HepG2 (cell line): ENCODE results near the gene MFSD11. TPM values are rescaled to one million over a fixed set of nuclear protein-coding genes. Genes with fewer than 3 reads are reported as not detected.
A peak's percentile ranks its signal among the peaks of the same experiment; 100 is the strongest.

Experiments used
- CBX5 ChIP-seq: sonication (generic); formaldehyde crosslinking; IDR thresholded peaks from 2 replicates; pipeline ENCODE4 v1.4.0; 2020; ENCODE audit warnings: missing genetic modification reagents, borderline replicate concordance
- FLYWCH1 ChIP-seq: sonication (generic); formaldehyde crosslinking; IDR thresholded peaks from 2 replicates; pipeline ENCODE4 v1.8.1; 2023; ENCODE audit warnings: mild to moderate bottlenecking, missing genetic modification reagents
- HNF1A ChIP-seq, 2 experiments: sonication (generic) in 1 of 2; formaldehyde crosslinking in 1 of 2; IDR thresholded peaks; 2 replicates each; pipeline versions ENCODE4 v1.4.0 to v1.6.1; 2016 to 2020; ENCODE audit warnings: borderline replicate concordance in 1 of 2, low read depth in 1 of 2, mild to moderate bottlenecking in 1 of 2, missing genetic modification reagents in 1 of 2
- JDP2 ChIP-seq: sonication (generic); formaldehyde crosslinking; IDR thresholded peaks from 2 replicates; pipeline ENCODE4 v1.8.1; 2022; ENCODE audit warnings: missing genetic modification reagents, borderline replicate concordance
- MXI1 ChIP-seq: IDR thresholded peaks from 3 replicates; pipeline ENCODE4 v1.6.1; 2012; ENCODE audit warnings: low read depth, low read length, inconsistent platforms, borderline replicate concordance
- POGK ChIP-seq: sonication (generic); formaldehyde crosslinking; conservative IDR thresholded peaks from 2 replicates; pipeline ENCODE4 v1.8.0; 2022; ENCODE audit warnings: mild to moderate bottlenecking, moderate library complexity, missing genetic modification reagents
- RNF2 ChIP-seq: fragments of 450-650 bp; conservative IDR thresholded peaks from 2 replicates; pipeline ENCODE4 v1.6.1; 2016; ENCODE audit warnings: low read depth
- SMARCE1 ChIP-seq: fragments of 450-650 bp; IDR thresholded peaks from 2 replicates; pipeline ENCODE4 v1.6.1; 2017; ENCODE audit warnings: borderline replicate concordance
- ZNF772 ChIP-seq: sonication (generic); formaldehyde crosslinking; IDR thresholded peaks from 2 replicates; pipeline ENCODE4 v1.5.0; 2020; ENCODE audit warnings: mild to moderate bottlenecking, missing genetic modification reagents
- polyA plus RNA-seq, 8 experiments: library from polyadenylated mRNA; depleted of rRNA in 3 of 8; stranded (reverse) in 7 of 8; unstranded in 1 of 8; fragments of >200 nt; fragmentation: Illumina TruSeq in 4 of 8; extraction: Trizol in 4 of 8; gene quantifications; 2 replicates each; pipeline versions ENCODE4 v1.2.1 to v1.2.3, GENCODE V29; 2011 to 2016; ENCODE audit warnings: low read depth in 4 of 8, missing spikeins in 1 of 8, mixed read lengths in 1 of 8; ENCODE audit not compliant: insufficient read depth in 1 of 8
- total RNA-seq, 5 experiments: library from RNA; depleted of rRNA; stranded (reverse); fragments of >200 nt; fragmentation: Illumina TruSeq; extraction: Trizol; gene quantifications; 2 replicates each; pipeline ENCODE4 v1.2.3, GENCODE V29; 2016; ENCODE audit warnings: low read depth in 1 of 5
- TF ChIP-seq, protein P1 (sequence below): sonication (generic); formaldehyde crosslinking; IDR thresholded peaks from 2 replicates; pipeline ENCODE4 v1.5.1; 2020; ENCODE audit warnings: mild to moderate bottlenecking, missing genetic modification reagents
- TF ChIP-seq, protein P2 (sequence below): sonication (generic); formaldehyde crosslinking; conservative IDR thresholded peaks from 2 replicates; pipeline ENCODE4 v1.4.0; 2020; ENCODE audit warnings: mild to moderate bottlenecking, missing genetic modification reagents, moderate library complexity
- TF ChIP-seq, protein P3 (sequence below): sonication (generic); formaldehyde crosslinking; conservative IDR thresholded peaks from 2 replicates; pipeline ENCODE4 v1.4.0; 2020; ENCODE audit warnings: missing genetic modification reagents

Gene MFSD11
- total and polyA plus RNA-seq, 2 of the 13 experiments (the other 11 are each of a cell fraction or from before 2014, with no cell fraction given), result 26.1 to 36.3 TPM

DNA sequence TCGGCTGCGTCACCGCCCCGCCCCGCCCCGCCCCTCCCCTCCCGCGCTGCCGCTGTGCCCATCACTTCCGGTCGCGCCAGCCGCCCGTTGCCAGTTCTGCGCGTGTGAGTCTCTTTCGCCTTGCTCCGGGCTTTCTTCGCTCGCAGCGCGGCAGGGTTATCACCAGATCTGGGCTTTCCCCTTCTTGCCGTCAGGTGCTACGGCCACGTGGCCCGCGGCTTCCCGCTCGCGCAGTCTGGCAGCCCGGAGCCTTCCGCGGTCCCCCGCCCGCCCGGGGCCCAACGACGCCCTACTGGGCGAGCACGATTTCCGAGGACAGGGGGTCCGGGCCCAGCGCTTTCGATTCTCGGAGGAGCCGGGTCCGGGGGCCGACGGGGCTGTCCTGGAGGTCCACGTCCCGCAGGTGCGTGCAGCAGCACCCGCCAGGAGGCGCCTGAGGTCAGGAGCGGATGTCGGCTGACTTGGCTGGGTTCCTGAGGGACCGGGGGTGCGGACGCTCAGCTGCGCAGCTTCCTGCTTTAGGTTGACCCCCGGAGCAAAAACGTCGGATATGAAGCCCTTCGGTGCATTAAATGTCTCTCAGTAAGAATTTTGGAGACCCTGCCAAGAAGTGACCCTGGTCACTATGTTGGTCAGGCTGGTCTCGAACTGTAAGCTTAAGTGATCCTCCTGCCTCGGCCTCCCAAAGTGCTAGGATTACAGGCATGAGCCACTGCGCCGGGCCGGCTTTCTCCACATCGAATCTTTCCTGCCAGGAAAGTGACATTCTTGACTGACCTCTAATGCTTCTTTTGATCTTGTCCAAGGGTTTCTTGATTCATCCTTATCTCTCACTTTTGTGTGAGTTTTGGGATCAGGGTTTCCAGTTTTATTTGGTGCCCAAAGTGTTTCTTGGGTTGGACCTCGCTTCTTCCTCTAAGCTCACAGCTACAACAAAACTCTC is 10.9 kb upstream of the MFSD11 start, which contains the start of gene METTL23 (continued):
- TF ChIP-seq ZNF772 (CRISPR knock-in tag) (peak; percentile 16; the same call in 1 of the 2 replicates), JDP2 (CRISPR knock-in tag) (0 out of 2 replicates have a peak, but pooled peaks have one; percentile 59), SMARCE1 (no peak), RNF2 (peak; percentile 69; the same call in 1 of the 2 replicates), MXI1 (peak; percentile 49; the same call in 2 of the 3 replicates), CBX5 (CRISPR knock-in tag) (no peak), HNF1A (IDR thresholded peaks at IDR 0.05; ENCODE audit: low read depth) (no peak), HNF1A (CRISPR knock-in tag; IDR thresholded peaks at IDR 0.05; ENCODE audit: borderline replicate concordance) (no peak; the same call in 1 of the 2 replicates), FLYWCH1 (0 out of 2 replicates have a peak, but pooled peaks have one; percentile 24), POGK (peak; percentile 61; the same call in 1 of the 2 replicates)
- TF ChIP-seq, protein P1, sequence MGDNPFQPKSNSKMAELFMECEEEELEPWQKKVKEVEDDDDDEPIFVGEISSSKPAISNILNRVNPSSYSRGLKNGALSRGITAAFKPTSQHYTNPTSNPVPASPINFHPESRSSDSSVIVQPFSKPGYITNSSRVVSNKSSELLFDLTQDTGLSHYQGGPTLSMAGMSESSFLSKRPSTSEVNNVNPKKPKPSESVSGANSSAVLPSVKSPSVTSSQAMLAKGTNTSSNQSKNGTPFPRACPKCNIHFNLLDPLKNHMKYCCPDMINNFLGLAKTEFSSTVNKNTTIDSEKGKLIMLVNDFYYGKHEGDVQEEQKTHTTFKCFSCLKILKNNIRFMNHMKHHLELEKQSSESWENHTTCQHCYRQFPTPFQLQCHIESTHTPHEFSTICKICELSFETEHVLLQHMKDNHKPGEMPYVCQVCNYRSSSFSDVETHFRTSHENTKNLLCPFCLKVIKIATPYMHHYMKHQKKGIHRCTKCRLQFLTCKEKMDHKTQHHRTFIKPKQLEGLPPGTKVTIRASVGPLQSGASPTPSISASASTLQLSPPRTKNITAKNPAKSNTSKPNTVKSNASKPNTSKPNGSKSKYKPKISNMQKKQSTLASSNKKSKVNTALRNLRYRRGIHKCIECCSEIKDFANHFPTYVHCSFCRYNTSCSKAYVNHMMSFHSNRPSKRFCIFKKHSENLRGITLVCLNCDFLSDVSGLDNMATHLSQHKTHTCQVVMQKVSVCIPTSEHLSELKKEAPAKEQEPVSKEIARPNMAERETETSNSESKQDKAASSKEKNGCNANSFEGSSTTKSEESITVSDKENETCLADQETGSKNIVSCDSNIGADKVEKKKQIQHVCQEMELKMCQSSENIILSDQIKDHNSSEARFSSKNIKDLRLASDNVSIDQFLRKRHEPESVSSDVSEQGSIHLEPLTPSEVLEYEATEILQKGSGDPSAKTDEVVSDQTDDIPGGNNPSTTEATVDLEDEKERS, result no peak
- TF ChIP-seq, protein P2, sequence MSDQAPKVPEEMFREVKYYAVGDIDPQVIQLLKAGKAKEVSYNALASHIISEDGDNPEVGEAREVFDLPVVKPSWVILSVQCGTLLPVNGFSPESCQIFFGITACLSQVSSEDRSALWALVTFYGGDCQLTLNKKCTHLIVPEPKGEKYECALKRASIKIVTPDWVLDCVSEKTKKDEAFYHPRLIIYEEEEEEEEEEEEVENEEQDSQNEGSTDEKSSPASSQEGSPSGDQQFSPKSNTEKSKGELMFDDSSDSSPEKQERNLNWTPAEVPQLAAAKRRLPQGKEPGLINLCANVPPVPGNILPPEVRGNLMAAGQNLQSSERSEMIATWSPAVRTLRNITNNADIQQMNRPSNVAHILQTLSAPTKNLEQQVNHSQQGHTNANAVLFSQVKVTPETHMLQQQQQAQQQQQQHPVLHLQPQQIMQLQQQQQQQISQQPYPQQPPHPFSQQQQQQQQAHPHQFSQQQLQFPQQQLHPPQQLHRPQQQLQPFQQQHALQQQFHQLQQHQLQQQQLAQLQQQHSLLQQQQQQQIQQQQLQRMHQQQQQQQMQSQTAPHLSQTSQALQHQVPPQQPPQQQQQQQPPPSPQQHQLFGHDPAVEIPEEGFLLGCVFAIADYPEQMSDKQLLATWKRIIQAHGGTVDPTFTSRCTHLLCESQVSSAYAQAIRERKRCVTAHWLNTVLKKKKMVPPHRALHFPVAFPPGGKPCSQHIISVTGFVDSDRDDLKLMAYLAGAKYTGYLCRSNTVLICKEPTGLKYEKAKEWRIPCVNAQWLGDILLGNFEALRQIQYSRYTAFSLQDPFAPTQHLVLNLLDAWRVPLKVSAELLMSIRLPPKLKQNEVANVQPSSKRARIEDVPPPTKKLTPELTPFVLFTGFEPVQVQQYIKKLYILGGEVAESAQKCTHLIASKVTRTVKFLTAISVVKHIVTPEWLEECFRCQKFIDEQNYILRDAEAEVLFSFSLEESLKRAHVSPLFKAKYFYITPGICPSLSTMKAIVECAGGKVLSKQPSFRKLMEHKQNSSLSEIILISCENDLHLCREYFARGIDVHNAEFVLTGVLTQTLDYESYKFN (CRISPR knock-in tag), result peak; percentile 10; the same call in 1 of the 2 replicates
- TF ChIP-seq, protein P3, sequence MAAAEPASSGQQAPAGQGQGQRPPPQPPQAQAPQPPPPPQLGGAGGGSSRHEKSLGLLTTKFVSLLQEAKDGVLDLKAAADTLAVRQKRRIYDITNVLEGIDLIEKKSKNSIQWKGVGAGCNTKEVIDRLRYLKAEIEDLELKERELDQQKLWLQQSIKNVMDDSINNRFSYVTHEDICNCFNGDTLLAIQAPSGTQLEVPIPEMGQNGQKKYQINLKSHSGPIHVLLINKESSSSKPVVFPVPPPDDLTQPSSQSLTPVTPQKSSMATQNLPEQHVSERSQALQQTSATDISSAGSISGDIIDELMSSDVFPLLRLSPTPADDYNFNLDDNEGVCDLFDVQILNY (CRISPR knock-in tag), result 0 out of 2 replicates have a peak, but pooled peaks have one; percentile 24
